Lower lobe of right lung (tissue), 2 donors: ENCODE results near the gene TSC22D1. TPM values are rescaled to one million over a fixed set of nuclear protein-coding genes. Genes with fewer than 3 reads are reported as not detected.

ENCODE experiments used
- ATAC-seq, 2 donors: fragments of 200-7000 bp; cut with Tn5 transposase; one replicate each; pipeline ENCODE4 v1.9.1; 2020 to 2022; ENCODE audit warnings: mild to moderate bottlenecking in 2 of 2, moderate library complexity in 2 of 2
- DNase-seq: peaks from one replicate; pipeline ENCODE4 v3.0.0-alpha.2; 2020
- H3K27ac ChIP-seq: fragments of 200-600 bp; one replicate; pipeline ENCODE4 v1.8.0; 2022
- H3K27me3 ChIP-seq: fragments of 200-600 bp; one replicate; pipeline ENCODE4 v1.8.0; 2022; ENCODE audit warnings: low read depth
- H3K36me3 ChIP-seq: fragments of 200-600 bp; one replicate; pipeline ENCODE4 v1.8.0; 2022; ENCODE audit warnings: mild to moderate bottlenecking
- H3K4me1 ChIP-seq: fragments of 200-600 bp; one replicate; pipeline ENCODE4 v1.8.0; 2022
- H3K4me3 ChIP-seq: fragments of 200-600 bp; one replicate; pipeline ENCODE4 v1.8.0; 2022; ENCODE audit warnings: mild to moderate bottlenecking
- H3K9me3 ChIP-seq: fragments of 200-600 bp; one replicate; pipeline ENCODE4 v1.8.0; 2022
- CTCF ChIP-seq: fragments of 200-600 bp; IDR thresholded peaks from one replicate; pipeline ENCODE4 v1.8.0; 2022; ENCODE audit warnings: antibody characterized with exemption, mild to moderate bottlenecking
- intact Hi-C: fragments of 100-400 bp; cut with DNase I; formaldehyde crosslinking; loops from one replicate; pipeline ENCODE4 v1.11.0; 2022
- total RNA-seq: library from RNA; stranded (reverse); fragmentation: NEBNext Ultra II Directional; extraction: Animal tissue kit (Norgen Biotek cat#: 25700); gene quantifications from one replicate; pipeline ENCODE4 v1.2.1, GENCODE V29; 2021
- donor health status: DM: no; HTN: yes; CAD: no; lungs with severe emphysema.

Gene TSC22D1
- total RNA-seq, 1 donor from 2014 or later = 163 TPM

GRCh38 chr13:44421853-44422525, 154.1 kb downstream of the TSC22D1 start:
- Histone ChIP-seq H3K9me3 (no peaks in the 10 kb centered on the region), H3K4me1 (no peaks in the 10 kb centered on the region), H3K4me3 (no peak overlapping the region), H3K36me3 (no peaks in the 10 kb centered on the region), H3K27me3 (no peaks in the 10 kb centered on the region), H3K27ac (no peak overlapping the region)
- DNase-seq = no peak
- ATAC-seq = no peak
- TF ChIP-seq CTCF = no peak
- intact Hi-C loops = no loop called here

- H3K9me3 ChIP-seq = no peaks in the 10 kb centered on the region
- H3K27me3 ChIP-seq = no peaks in the 10 kb centered on the region
- ATAC-seq (no peak), DNase-seq (no peak)
- H3K4me1 ChIP-seq = no peaks in the 10 kb centered on the region
- no peak overlapping the region for H3K27ac ChIP-seq
- TF ChIP-seq CTCF = no peak
- H3K36me3 ChIP-seq = no peaks in the 10 kb centered on the region
- H3K4me3 ChIP-seq = no peak overlapping the region
- intact Hi-C loops = no loop called here
Observed at GRCh38 chr13:44420376-44421220, 155.5 kb downstream of the TSC22D1 start.

DNA sequence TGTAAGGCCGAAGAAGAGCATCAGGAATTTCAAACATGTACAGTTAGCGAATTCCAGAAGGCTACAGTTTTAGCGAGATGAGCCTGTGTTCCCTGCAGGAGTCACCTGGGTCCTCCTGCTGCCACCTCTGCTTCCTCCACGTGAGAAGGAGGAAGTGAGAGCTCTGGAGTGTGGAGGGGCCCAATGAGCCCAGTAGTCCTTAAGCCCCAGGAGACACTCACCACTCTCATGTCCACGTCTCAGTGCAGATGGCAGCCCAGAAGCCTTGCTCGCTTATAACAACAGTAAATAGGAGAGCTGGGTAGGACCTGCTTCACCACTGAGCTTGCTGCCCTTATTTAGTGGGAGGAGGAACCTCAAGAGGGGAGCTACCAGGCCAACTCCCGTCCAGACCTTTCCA, 158.3 kb downstream of the TSC22D1 start:
- Histone ChIP-seq H3K4me3 (no peak overlapping the region), H3K9me3 (no peaks in the 10 kb centered on the region), H3K4me1 (no peaks in the 10 kb centered on the region), H3K36me3 (no peaks in the 10 kb centered on the region), H3K27ac (no peak overlapping the region), H3K27me3 (no peaks in the 10 kb centered on the region)
- intact Hi-C loops = no loop called here
- DNase-seq = no peak
- TF ChIP-seq CTCF = no peak
- ATAC-seq = no peak

GRCh38 chr13:44417446-44417845, 158.7 kb downstream of the TSC22D1 start:
- ATAC-seq (no peak), DNase-seq (no peak)
- no peaks in the 10 kb centered on the region for H3K36me3 ChIP-seq
- H3K27ac ChIP-seq = no peak overlapping the region
- no peak for TF ChIP-seq CTCF
- no peaks in the 10 kb centered on the region for H3K9me3 ChIP-seq
- intact Hi-C loops = no loop called here
- H3K4me3 ChIP-seq = no peak overlapping the region
- no peaks in the 10 kb centered on the region for H3K4me1 ChIP-seq
- no peaks in the 10 kb centered on the region for H3K27me3 ChIP-seq

DNA sequence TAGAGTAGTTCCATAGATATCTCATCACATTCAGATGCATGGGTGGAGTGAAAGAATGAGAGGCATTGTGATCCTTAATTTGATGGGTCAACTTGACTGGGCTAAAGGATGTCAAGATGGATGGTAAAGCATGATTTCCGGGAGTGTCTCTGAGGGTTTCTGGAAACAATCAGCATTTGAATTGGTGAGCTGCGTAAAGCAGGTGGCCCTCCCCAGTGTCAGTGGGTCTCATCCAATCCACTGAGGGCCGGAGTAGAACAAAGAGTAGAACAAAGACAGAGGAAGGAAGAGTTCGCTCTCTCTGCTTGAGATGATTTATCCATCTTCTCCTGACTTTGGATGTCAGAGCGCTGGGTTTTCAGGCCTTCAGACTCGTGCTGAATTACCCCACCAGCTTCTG, 159.4 kb downstream of the TSC22D1 start:
- H3K4me3 ChIP-seq = no peak overlapping the region
- ATAC-seq = no peak
- intact Hi-C loops = no loop called here
- no peaks in the 10 kb centered on the region for H3K36me3 ChIP-seq
- no peaks in the 10 kb centered on the region for H3K9me3 ChIP-seq
- H3K4me1 ChIP-seq = no peaks in the 10 kb centered on the region
- no peak overlapping the region for H3K27ac ChIP-seq
- DNase-seq = no peak
- TF ChIP-seq CTCF = no peak
- no peaks in the 10 kb centered on the region for H3K27me3 ChIP-seq
